A673 (cell line): ENCODE results near the gene TMEM50A.

Experiments used
- CTCF ChIP-seq: fragments of 300-800, 200-600 bp; sonication (generic); conservative IDR thresholded peaks from 2 replicates; pipeline ENCODE4 v1.5.1; 2017; ENCODE audit warnings: low read depth, mild to moderate bottlenecking, antibody characterized with exemption, low read length, moderate library complexity, mixed read lengths
- EZH2 ChIP-seq: fragments of 200-600 bp; sonication (generic); IDR thresholded peaks from 2 replicates; pipeline ENCODE4 v1.6.1; 2017; ENCODE audit warnings: borderline replicate concordance, low read depth, mild to moderate bottlenecking, mixed read lengths, antibody characterized with exemption, low read length; ENCODE audit not compliant: poor library complexity, severe bottlenecking

DNA sequence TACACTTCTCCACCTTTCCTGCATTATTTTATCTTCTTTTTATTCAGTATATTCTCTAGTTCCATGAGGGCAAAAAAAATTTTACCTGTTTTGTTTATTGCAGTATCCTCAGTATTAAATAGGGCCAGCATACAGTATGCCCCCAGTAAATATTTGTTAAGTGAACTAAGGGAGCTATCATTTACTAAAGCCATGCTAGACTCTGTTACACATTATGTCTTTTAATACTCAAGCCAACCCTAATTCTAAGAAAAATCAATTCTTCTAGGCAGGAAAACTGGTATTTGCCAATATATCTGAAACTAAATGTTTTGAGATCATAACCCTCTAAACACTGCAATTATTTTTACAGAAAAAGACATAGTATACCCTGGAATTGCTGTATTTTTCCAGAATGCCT is 18.3 kb downstream of the TMEM50A start:
- no peak for TF ChIP-seq CTCF
- TF ChIP-seq EZH2: no peak
